ENCODE results near the gene ME2.
"Not testable (repeated sequence)": the region's sequence is repeated elsewhere in the genome, so short reads cannot be mapped to it uniquely, and the experiment has no call there.

Gene ME2

GRCh38 chr18:50878345-50879301, at the start of gene ME2:
Gene ME2, plus strand, starts transcription at chr18:50879118. Its CDS starts 16,703 bp downstream, at chr18:50895821.
- DNase-seq, result peak; percentile 87 to 99 (median 94)
- intact Hi-C loops (cut with DNase I), result loop anchor here (1.0 to 10.0 kb wide), 4 partner anchors 56 to 316 kb away; partner anchors contain the start of genes ELAC1, MEX3C, MRO and SMAD4

GRCh38 chr18:50829644-50830043, 49.3 kb upstream of the ME2 start:
- intact Hi-C loops (cut with DNase I), result no loop called here
- DNase-seq, result no peak

- intact Hi-C loops (cut with DNase I), result no loop called here
Measured at GRCh38 chr18:50830544-50830943, 48.4 kb upstream of the ME2 start.

GRCh38 chr18:50832754-50833153, 46.2 kb upstream of the ME2 start:
- DNase-seq, result no peak
- intact Hi-C loops (cut with DNase I), result no loop called here

More at GRCh38 chr18:50830544-50830943, 48.4 kb upstream of the ME2 start:
- DNase-seq, result peak in 1 of 10 donors; percentile 65

- DNase-seq; intact Hi-C loops (cut with DNase I): not testable (repeated sequence)
Measured at GRCh38 chr18:50833496-50833895, 45.4 kb upstream of the ME2 start.

GRCh38 chr18:50836521-50836957, 42.4 kb upstream of the ME2 start:
- intact Hi-C loops (cut with DNase I), result no loop called here
- DNase-seq, result no peak

GRCh38 chr18:50839341-50839740, 39.6 kb upstream of the ME2 start:
- no peak for DNase-seq
- intact Hi-C loops (cut with DNase I), result no loop called here

GRCh38 chr18:50839996-50840395, 38.9 kb upstream of the ME2 start:
- intact Hi-C loops (cut with DNase I), result no loop called here
- no peak for DNase-seq

GRCh38 chr18:50842846-50843245, 36.1 kb upstream of the ME2 start:
- intact Hi-C loops (cut with DNase I), result no loop called here
- DNase-seq, result no peak

GRCh38 chr18:50844554-50844953, 34.4 kb upstream of the ME2 start:
- intact Hi-C loops (cut with DNase I), result no loop called here
- no peak for DNase-seq

GRCh38 chr18:50844960-50845359, 34.0 kb upstream of the ME2 start:
- no peak for DNase-seq
- intact Hi-C loops (cut with DNase I), result no loop called here

GRCh38 chr18:50847192-50847591, 31.7 kb upstream of the ME2 start:
- intact Hi-C loops (cut with DNase I), result no loop called here
- no peak for DNase-seq

- intact Hi-C loops (cut with DNase I), result no loop called here
- no peak for DNase-seq
Measured at GRCh38 chr18:50848061-50848551, 30.8 kb upstream of the ME2 start.

GRCh38 chr18:50848991-50849390, 29.9 kb upstream of the ME2 start:
- no peak for DNase-seq
- intact Hi-C loops (cut with DNase I), result no loop called here

- intact Hi-C loops (cut with DNase I), result no loop called here
- DNase-seq, result no peak
Measured at GRCh38 chr18:50849419-50849821, 29.5 kb upstream of the ME2 start.

- intact Hi-C loops (cut with DNase I), result no loop called here
- DNase-seq, result no peak
Measured at GRCh38 chr18:50850307-50851065, 28.4 kb upstream of the ME2 start.

GRCh38 chr18:50853863-50854271, 25.1 kb upstream of the ME2 start:
- intact Hi-C loops (cut with DNase I), result no loop called here
- no peak for DNase-seq

GRCh38 chr18:50855976-50856757, 22.8 kb upstream of the ME2 start:
- intact Hi-C loops (cut with DNase I), result no loop called here
- DNase-seq, result no peak

GRCh38 chr18:50857166-50857565, 21.8 kb upstream of the ME2 start:
- intact Hi-C loops (cut with DNase I); DNase-seq: not testable (repeated sequence)

- DNase-seq, result no peak
- intact Hi-C loops (cut with DNase I), result no loop called here
Measured at GRCh38 chr18:50857694-50858093, 21.2 kb upstream of the ME2 start.

Measured in posterior cingulate gyrus (tissue), 11 donors.